Measurements from ENCODE around the gene MAP3K10. TPM values are rescaled to one million over a fixed set of nuclear protein-coding genes. Genes with fewer than 3 reads are reported as not detected.
A peak's percentile ranks its signal among the peaks of the same experiment; 100 is the strongest.
"Not testable (repeated sequence)": the region's sequence is repeated elsewhere in the genome, so short reads cannot be mapped to it uniquely, and the experiment has no call there.

The MAP3K10 gene
- total and polyA plus RNA-seq, 9 donors, result 4.2 to 12.6 (median 11.0) TPM

- H3K9me3 ChIP-seq (replicated peaks; ENCODE audit: control insufficient read depth, low read depth, low read length), result no peaks in the 10 kb centered on the region
- 34% methylated on average over 18 of the region's 23 CpGs for WGBS (ENCODE audit: insufficient coverage)
- H3K4me3 ChIP-seq (ENCODE audit: low read length), result no peak overlapping the region
- H3K27me3 ChIP-seq (ENCODE audit: control insufficient read depth, insufficient read depth, low read length), result peaks cover 47% of the 10 kb centered on the region
- peaks cover 4% of the 10 kb centered on the region for H3K36me3 ChIP-seq (ENCODE audit: control insufficient read depth, insufficient read depth, low read length)
- H3K4me1 ChIP-seq (ENCODE audit: control insufficient read depth, insufficient read depth, low read length), result no peaks in the 10 kb centered on the region
- DNase-seq, result no peak
- no peak overlapping the region for H3K27ac ChIP-seq (ENCODE audit: low read length)
These were observed 25.0 kb downstream of the MAP3K10 start for GRCh38 chr19:40216013-40216776.

- H3K27ac ChIP-seq (ENCODE audit: low read length), result no peak overlapping the region
- H3K4me3 ChIP-seq (ENCODE audit: low read length), result no peak overlapping the region
- peaks cover 4% of the 10 kb centered on the region for H3K36me3 ChIP-seq (ENCODE audit: control insufficient read depth, insufficient read depth, low read length)
- no peaks in the 10 kb centered on the region for H3K9me3 ChIP-seq (replicated peaks; ENCODE audit: control insufficient read depth, low read depth, low read length)
- 29% methylated on average over 9 of the region's 9 CpGs for WGBS (ENCODE audit: insufficient coverage)
- peaks cover 49% of the 10 kb centered on the region for H3K27me3 ChIP-seq (ENCODE audit: control insufficient read depth, insufficient read depth, low read length)
- no peak for DNase-seq
- H3K4me1 ChIP-seq (ENCODE audit: control insufficient read depth, insufficient read depth, low read length), result no peaks in the 10 kb centered on the region
These were observed 25.5 kb downstream of the MAP3K10 start for GRCh38 chr19:40216777-40217026.

GRCh38 chr19:40217027-40217810, 26.0 kb downstream of the MAP3K10 start:
- WGBS (ENCODE audit: insufficient coverage), result 6% methylated on average over 46 of the region's 54 CpGs
- Histone ChIP-seq H3K9me3 (replicated peaks; ENCODE audit: control insufficient read depth, low read depth, low read length) (no peaks in the 10 kb centered on the region), H3K4me1 (ENCODE audit: control insufficient read depth, insufficient read depth, low read length) (no peaks in the 10 kb centered on the region), H3K4me3 (ENCODE audit: low read length) (no peak overlapping the region), H3K27ac (ENCODE audit: low read length) (no peak overlapping the region), H3K36me3 (ENCODE audit: control insufficient read depth, insufficient read depth, low read length) (peaks cover 1% of the 10 kb centered on the region), H3K27me3 (ENCODE audit: control insufficient read depth, insufficient read depth, low read length) (peaks cover 49% of the 10 kb centered on the region)
- DNase-seq, result no peak

- Histone ChIP-seq H3K36me3 (ENCODE audit: control insufficient read depth, insufficient read depth, low read length) (no peaks in the 10 kb centered on the region), H3K4me3 (ENCODE audit: low read length) (no peak within 1 kb of the TSS), H3K27me3 (ENCODE audit: control insufficient read depth, insufficient read depth, low read length) (peaks cover 56% of the 10 kb centered on the region), H3K4me1 (ENCODE audit: control insufficient read depth, insufficient read depth, low read length) (no peaks in the 10 kb centered on the region), H3K27ac (ENCODE audit: low read length) (no peak within 1 kb of the TSS), H3K9me3 (replicated peaks; ENCODE audit: control insufficient read depth, low read depth, low read length) (no peaks in the 10 kb centered on the region)
- 2% methylated on average over 65 of the region's 75 CpGs for WGBS (ENCODE audit: insufficient coverage)
- peak; percentile 39 for DNase-seq
These were observed 27.0 kb downstream of the MAP3K10 start, which contains the start of gene TTC9B for GRCh38 chr19:40217934-40218890. TTC9B (minus strand) TSS chr19:40218384; CDS start chr19:40218381, 3 bp downstream.

GRCh38 chr19:40219029-40219428, 27.8 kb downstream of the MAP3K10 start:
- H3K4me1 ChIP-seq (ENCODE audit: control insufficient read depth, insufficient read depth, low read length); H3K27ac ChIP-seq (ENCODE audit: low read length); DNase-seq; H3K36me3 ChIP-seq (ENCODE audit: control insufficient read depth, insufficient read depth, low read length); H3K9me3 ChIP-seq (replicated peaks; ENCODE audit: control insufficient read depth, low read depth, low read length); H3K4me3 ChIP-seq (ENCODE audit: low read length): not testable (repeated sequence)
- WGBS (ENCODE audit: insufficient coverage), result 85% methylated on average over 2 of the region's 4 CpGs
- peaks cover 64% of the 10 kb centered on the region for H3K27me3 ChIP-seq (ENCODE audit: control insufficient read depth, insufficient read depth, low read length)

- Histone ChIP-seq H3K4me1 (ENCODE audit: control insufficient read depth, insufficient read depth, low read length) (no peaks in the 10 kb centered on the region), H3K36me3 (ENCODE audit: control insufficient read depth, insufficient read depth, low read length) (no peaks in the 10 kb centered on the region), H3K4me3 (ENCODE audit: low read length) (no peak overlapping the region), H3K27me3 (ENCODE audit: control insufficient read depth, insufficient read depth, low read length) (peaks cover 71% of the 10 kb centered on the region), H3K9me3 (replicated peaks; ENCODE audit: control insufficient read depth, low read depth, low read length) (no peaks in the 10 kb centered on the region), H3K27ac (ENCODE audit: low read length) (no peak overlapping the region)
- WGBS (ENCODE audit: insufficient coverage), result 13% methylated on average over 3 of the region's 8 CpGs
- no peak for DNase-seq
These were observed 28.6 kb downstream of the MAP3K10 start for GRCh38 chr19:40219721-40220276.

- Histone ChIP-seq H3K9me3 (replicated peaks; ENCODE audit: control insufficient read depth, low read depth, low read length) (no peaks in the 10 kb centered on the region), H3K27me3 (ENCODE audit: control insufficient read depth, insufficient read depth, low read length) (peaks cover 74% of the 10 kb centered on the region), H3K4me3 (ENCODE audit: low read length) (no peak overlapping the region), H3K36me3 (ENCODE audit: control insufficient read depth, insufficient read depth, low read length) (no peaks in the 10 kb centered on the region), H3K27ac (ENCODE audit: low read length) (no peak overlapping the region), H3K4me1 (ENCODE audit: control insufficient read depth, insufficient read depth, low read length) (peaks cover 4% of the 10 kb centered on the region)
- no peak for DNase-seq
- WGBS (ENCODE audit: insufficient coverage), result 100% methylated on average over 1 of the region's 9 CpGs
These were observed 29.4 kb downstream of the MAP3K10 start for GRCh38 chr19:40220674-40221073.

GRCh38 chr19:40221858-40222619, 30.8 kb downstream of the MAP3K10 start:
- peak; percentile 93 for DNase-seq
- Histone ChIP-seq H3K9me3 (replicated peaks; ENCODE audit: control insufficient read depth, low read depth, low read length) (no peaks in the 10 kb centered on the region), H3K36me3 (ENCODE audit: control insufficient read depth, insufficient read depth, low read length) (no peaks in the 10 kb centered on the region), H3K4me3 (ENCODE audit: low read length) (no peak overlapping the region), H3K27ac (ENCODE audit: low read length) (no peak overlapping the region), H3K4me1 (ENCODE audit: control insufficient read depth, insufficient read depth, low read length) (peaks cover 15% of the 10 kb centered on the region), H3K27me3 (ENCODE audit: control insufficient read depth, insufficient read depth, low read length) (peaks cover 74% of the 10 kb centered on the region)
- 55% methylated on average over 35 of the region's 41 CpGs for WGBS (ENCODE audit: insufficient coverage)

GRCh38 chr19:40223135-40223822, 32.1 kb downstream of the MAP3K10 start:
- H3K27ac ChIP-seq (ENCODE audit: low read length), result no peak overlapping the region
- peaks cover 73% of the 10 kb centered on the region for H3K27me3 ChIP-seq (ENCODE audit: control insufficient read depth, insufficient read depth, low read length)
- no peaks in the 10 kb centered on the region for H3K36me3 ChIP-seq (ENCODE audit: control insufficient read depth, insufficient read depth, low read length)
- no peak overlapping the region for H3K4me3 ChIP-seq (ENCODE audit: low read length)
- H3K9me3 ChIP-seq (replicated peaks; ENCODE audit: control insufficient read depth, low read depth, low read length), result no peaks in the 10 kb centered on the region
- peaks cover 15% of the 10 kb centered on the region for H3K4me1 ChIP-seq (ENCODE audit: control insufficient read depth, insufficient read depth, low read length)
- DNase-seq, result no peak
- WGBS (ENCODE audit: insufficient coverage), result 15% methylated on average over 42 of the region's 48 CpGs

Data from muscle of leg (tissue), 11 donors.